GM06990 (cell line): ENCODE results near the gene NAP1L1.

Source experiments
- DNase-seq: peaks from one replicate; pipeline ENCODE4 v3.0.0-alpha.2; 2011; ENCODE audit not compliant: insufficient read length; ENCODE audit errors: extremely low read depth
- H3K27me3 ChIP-seq: replicated peaks from 2 replicates; pipeline ENCODE4 v1.6.0; 2011; ENCODE audit warnings: low read length; ENCODE audit not compliant: control insufficient read depth, insufficient read depth
- H3K36me3 ChIP-seq: 2 replicates; pipeline ENCODE4 v1.5.1; 2011; ENCODE audit warnings: low read length; ENCODE audit not compliant: control insufficient read depth, insufficient read depth
- H3K4me3 ChIP-seq: replicated peaks from 2 replicates; pipeline ENCODE4 v1.5.1; 2011; ENCODE audit warnings: low read depth, mild to moderate bottlenecking, control low read depth, low read length
- CTCF ChIP-seq: IDR thresholded peaks from 2 replicates; pipeline ENCODE4 v1.5.1; 2011; ENCODE audit warnings: low read length, control low read depth, mild to moderate bottlenecking, inconsistent platforms; ENCODE audit not compliant: insufficient read depth, poor library complexity, severe bottlenecking

Gene NAP1L1

DNA sequence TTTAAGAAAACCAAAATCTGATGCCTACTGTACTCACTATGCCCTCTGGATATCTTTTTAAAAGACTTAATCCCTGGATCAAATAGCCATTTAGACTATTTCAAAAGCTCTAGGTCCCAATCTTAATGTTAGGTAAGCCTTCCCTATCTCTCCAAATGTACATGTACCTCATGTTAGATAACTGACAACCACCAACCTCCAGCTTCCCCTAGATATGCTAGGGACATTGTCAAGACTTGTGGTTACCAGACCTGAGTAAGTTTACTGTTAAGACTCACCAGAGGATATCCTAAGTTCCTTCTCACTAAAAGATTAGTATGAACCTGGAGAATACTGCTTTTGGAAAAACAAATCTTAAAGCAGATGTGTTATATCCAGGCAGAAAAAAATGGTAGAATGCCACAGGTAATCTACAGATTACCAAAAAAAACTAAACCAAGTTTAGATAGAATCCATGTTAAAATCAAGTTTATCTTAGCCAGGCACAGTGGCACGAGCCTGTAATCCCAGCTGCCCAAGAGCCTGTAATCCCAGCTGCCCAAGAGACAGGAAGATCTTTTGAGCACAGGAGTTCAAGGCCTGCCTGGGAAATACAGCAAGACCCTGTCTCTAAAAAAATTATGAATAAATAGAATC is 9.7 kb downstream of the NAP1L1 start:
- Histone ChIP-seq H3K36me3 (peaks cover 4% of the 10 kb centered on the region), H3K27me3 (no peaks in the 10 kb centered on the region), H3K4me3 (no peak overlapping the region)
- no peak for TF ChIP-seq CTCF
- no peak for DNase-seq

GRCh38 chr12:76073561-76073960 is 10.9 kb downstream of the NAP1L1 start:
- no peak for DNase-seq
- Histone ChIP-seq H3K36me3 (peaks cover 3% of the 10 kb centered on the region), H3K4me3 (no peak overlapping the region), H3K27me3 (no peaks in the 10 kb centered on the region)
- no peak for TF ChIP-seq CTCF

GRCh38 chr12:76072568-76072967 is 11.9 kb downstream of the NAP1L1 start:
- no peak for DNase-seq
- peaks cover 3% of the 10 kb centered on the region for H3K36me3 ChIP-seq
- TF ChIP-seq CTCF = no peak
- H3K4me3 ChIP-seq = no peak overlapping the region
- H3K27me3 ChIP-seq = no peaks in the 10 kb centered on the region

GRCh38 chr12:76069339-76069738 is 15.1 kb downstream of the NAP1L1 start:
- TF ChIP-seq CTCF = no peak
- Histone ChIP-seq H3K4me3 (no peak overlapping the region), H3K36me3 (peaks cover 3% of the 10 kb centered on the region), H3K27me3 (no peaks in the 10 kb centered on the region)
- no peak for DNase-seq

GRCh38 chr12:76065917-76066316 is 18.6 kb downstream of the NAP1L1 start:
- DNase-seq = no peak
- no peak for TF ChIP-seq CTCF
- Histone ChIP-seq H3K36me3 (peaks cover 7% of the 10 kb centered on the region), H3K27me3 (no peaks in the 10 kb centered on the region), H3K4me3 (no peak overlapping the region)

- DNase-seq = no peak
- Histone ChIP-seq H3K36me3 (peaks cover 6% of the 10 kb centered on the region), H3K27me3 (no peaks in the 10 kb centered on the region), H3K4me3 (no peak overlapping the region)
- TF ChIP-seq CTCF = no peak
Observed at GRCh38 chr12:76064904-76065303, 19.6 kb downstream of the NAP1L1 start.
